ENCODE measurements around the gene CPD.

Gene CPD

DNA sequence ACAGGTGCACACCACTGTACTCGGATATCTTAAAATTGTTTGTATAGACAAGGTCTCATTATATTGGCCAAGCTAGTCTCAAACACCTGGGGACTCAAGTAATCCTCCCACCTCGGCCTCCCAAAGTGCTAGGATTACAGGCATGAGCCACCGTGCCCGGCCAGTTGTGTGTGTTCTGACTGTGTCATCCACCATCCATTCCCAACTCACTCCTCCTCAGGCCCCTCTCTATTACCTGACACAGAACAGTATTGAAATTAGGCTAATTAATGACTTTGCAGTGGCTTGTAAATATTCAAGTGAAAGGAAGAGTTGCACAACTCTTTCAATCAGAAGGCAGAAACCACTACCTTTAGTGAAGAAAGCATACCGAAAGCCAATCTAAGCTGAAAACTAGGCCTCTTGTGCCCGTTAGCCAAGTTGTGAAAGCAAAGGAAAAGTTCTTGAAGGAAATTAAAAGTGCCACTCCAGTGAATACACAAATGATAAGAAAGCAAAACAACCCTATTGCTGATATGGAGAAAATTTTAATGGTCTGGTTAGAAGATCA lies 127.2 kb downstream of the CPD start:
- DNase-seq (ENCODE audit: low read depth) = no peak

DNA sequence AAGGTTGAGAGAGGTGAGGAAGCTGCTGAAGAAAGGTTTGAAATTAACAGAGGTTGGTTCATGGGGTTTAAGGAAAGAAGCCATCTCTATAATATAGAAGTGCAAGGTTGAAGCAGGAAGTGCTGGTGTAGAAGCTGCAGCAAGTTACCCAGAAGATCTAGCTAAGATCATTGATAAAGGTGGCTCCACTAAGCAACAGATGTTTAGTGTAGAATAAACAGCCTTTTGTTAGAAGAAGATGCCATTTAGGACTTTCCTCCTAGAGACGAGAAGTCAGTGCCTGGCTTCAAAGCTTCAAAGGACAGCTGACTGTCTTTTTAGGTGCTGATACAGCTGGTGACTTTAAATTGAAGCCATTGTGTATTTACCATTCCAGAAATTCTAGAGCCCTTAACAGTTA lies 127.8 kb downstream of the CPD start:
- DNase-seq (ENCODE audit: low read depth) = no peak

DNA sequence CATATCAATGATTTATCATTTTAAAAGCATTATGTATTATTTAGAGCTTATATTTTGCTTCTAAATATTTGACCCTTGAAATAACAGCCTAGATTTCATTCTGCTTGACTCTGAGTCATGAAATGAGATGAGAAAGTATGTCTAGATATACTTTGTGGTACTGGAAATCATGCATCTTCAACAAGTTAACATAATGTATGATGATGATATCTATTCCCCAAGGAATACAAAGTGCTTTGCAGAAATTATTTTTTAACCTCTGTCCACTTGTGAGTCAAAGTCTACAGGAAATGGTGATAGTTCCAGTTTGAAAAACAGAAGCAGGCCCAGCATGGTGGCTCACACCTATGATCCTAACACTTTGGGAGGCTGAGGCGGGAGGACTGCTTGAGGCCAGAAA lies 134.6 kb downstream of the CPD start:
- DNase-seq (ENCODE audit: low read depth) = no peak

DNA sequence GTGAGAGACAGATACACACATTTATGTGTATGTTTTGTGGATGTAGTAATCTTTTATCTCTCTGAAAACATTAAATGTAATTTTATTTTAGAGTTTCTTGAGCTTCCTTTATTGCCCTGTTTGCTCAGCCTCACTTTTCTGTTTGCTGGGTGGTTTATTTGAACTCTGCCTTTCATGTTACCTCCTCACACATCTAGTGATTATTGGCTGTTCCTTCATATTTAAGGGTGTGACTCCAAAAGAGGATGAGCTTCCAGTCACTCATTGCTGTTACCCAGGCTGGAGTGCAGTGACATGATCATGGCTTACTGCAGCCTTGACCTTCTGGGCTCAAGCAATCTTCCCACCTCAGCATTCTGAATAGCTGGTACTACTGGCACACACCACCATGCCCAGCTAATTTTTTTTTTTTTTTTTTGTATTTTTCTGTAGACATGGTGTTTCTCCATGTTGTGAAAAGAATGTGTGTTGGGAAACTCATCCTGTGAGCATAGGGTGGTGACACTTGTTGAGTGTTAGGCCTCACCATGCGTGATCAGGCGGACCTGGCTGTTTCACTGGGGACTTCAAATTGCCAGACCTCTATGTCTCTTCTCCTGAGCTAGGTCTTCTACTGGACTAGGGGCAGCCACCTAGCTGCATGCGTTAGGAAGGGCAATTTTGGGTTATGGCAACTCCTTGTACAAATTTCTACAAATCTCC lies 136.3 kb downstream of the CPD start:
- no peak for DNase-seq (ENCODE audit: low read depth)

DNA sequence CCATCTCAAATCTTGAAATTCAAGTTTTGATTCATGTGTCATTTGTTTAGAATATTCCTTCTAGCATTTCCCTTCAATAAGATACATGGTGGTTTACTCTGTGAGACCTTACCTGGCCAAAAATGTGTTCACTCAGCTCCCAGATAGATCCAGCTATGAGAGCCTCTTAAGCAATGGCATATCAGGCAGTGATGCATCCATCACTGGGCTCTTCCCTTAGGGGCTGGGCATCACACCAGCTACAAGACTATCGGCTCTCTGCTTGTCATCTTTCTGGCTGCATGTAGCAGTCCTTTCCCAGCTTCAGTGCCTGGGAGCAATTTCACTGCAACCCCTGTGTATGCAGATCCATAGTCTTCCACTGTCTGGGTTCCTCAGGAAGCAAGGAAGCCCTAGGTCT lies 139.1 kb downstream of the CPD start:
- no peak for DNase-seq (ENCODE audit: low read depth)

DNA sequence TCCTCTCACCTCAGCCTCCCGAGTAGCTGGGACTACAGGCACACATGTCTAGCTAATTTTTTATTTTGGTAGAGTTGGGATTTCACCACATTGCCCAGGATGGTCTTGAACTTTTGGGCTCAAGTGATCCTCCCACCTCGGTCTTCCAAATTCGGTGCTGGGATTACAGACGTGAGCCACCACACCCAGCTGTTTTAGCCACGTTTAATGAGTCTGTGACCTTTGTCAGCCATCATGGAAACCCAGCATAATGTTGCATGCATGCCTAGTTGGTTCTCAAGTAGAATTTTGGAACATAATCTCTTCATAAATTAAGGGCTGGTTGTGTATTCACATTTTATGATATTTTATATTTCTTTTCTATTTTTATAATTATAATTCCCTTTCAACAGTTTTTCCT lies 140.4 kb downstream of the CPD start:
- DNase-seq (ENCODE audit: low read depth) = no peak
